ENCODE data around the gene TENT4A.
A peak's percentile ranks its signal among the peaks of the same experiment; 100 is the strongest.

Gene TENT4A

GRCh38 chr5:6705088-6705487, 8.1 kb upstream of the TENT4A start:
- peak; percentile 43 for DNase-seq (ENCODE audit: extremely low read depth, insufficient read length)
- TF ChIP-seq CTCF (IDR thresholded peaks at IDR 0.05; ENCODE audit: insufficient read depth, low read length, poor library complexity, severe bottlenecking): no peak
- no peaks in the 10 kb centered on the region for H3K36me3 ChIP-seq (ENCODE audit: control insufficient read depth, insufficient read depth, low read length)

DNA sequence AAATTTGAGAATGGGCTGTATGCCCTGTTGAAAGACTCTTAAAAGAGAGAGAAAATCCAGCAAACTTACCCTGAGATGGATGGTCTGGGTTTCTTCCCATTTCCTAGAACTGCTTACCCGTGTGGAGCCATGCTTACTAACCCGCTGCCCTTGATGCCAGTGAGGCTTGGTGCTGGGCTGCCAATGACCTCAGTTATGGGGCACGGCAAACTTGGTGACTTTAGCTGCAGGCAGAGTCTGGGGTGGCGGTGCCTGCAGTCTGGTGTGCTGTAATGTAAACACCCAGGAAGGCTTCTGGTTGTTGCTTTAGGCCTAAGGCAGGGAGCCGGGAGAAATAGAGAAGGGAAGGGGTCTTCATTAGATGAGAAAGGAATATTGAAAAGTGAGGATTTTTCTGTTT, 7.3 kb upstream of the TENT4A start:
- TF ChIP-seq CTCF (IDR thresholded peaks at IDR 0.05; ENCODE audit: insufficient read depth, low read length, poor library complexity, severe bottlenecking): no peak
- Histone ChIP-seq H3K4me3 (replicated peaks; ENCODE audit: low read depth, low read length) (no peak overlapping the region), H3K27me3 (replicated peaks; ENCODE audit: control insufficient read depth, insufficient read depth, low read length) (no peaks in the 10 kb centered on the region), H3K36me3 (ENCODE audit: control insufficient read depth, insufficient read depth, low read length) (no peaks in the 10 kb centered on the region)
- no peak for DNase-seq (ENCODE audit: extremely low read depth, insufficient read length)

More at GRCh38 chr5:6705088-6705487, 8.1 kb upstream of the TENT4A start:
- Histone ChIP-seq H3K27me3 (replicated peaks; ENCODE audit: control insufficient read depth, insufficient read depth, low read length) (no peaks in the 10 kb centered on the region), H3K4me3 (replicated peaks; ENCODE audit: low read depth, low read length) (no peak overlapping the region)

GRCh38 chr5:6707852-6708251, 5.4 kb upstream of the TENT4A start:
- Histone ChIP-seq H3K36me3 (ENCODE audit: control insufficient read depth, insufficient read depth, low read length) (no peaks in the 10 kb centered on the region), H3K27me3 (replicated peaks; ENCODE audit: control insufficient read depth, insufficient read depth, low read length) (no peaks in the 10 kb centered on the region), H3K4me3 (replicated peaks; ENCODE audit: low read depth, low read length) (no peak overlapping the region)
- no peak for TF ChIP-seq CTCF (IDR thresholded peaks at IDR 0.05; ENCODE audit: insufficient read depth, low read length, poor library complexity, severe bottlenecking)
- no peak for DNase-seq (ENCODE audit: extremely low read depth, insufficient read length)

GRCh38 chr5:6708814-6709213, 4.4 kb upstream of the TENT4A start:
- no peaks in the 10 kb centered on the region for H3K36me3 ChIP-seq (ENCODE audit: control insufficient read depth, insufficient read depth, low read length)
- peak; percentile 48 for DNase-seq (ENCODE audit: extremely low read depth, insufficient read length)
- H3K27me3 ChIP-seq (replicated peaks; ENCODE audit: control insufficient read depth, insufficient read depth, low read length): no peaks in the 10 kb centered on the region
- H3K4me3 ChIP-seq (replicated peaks; ENCODE audit: low read depth, low read length): no peak overlapping the region
- TF ChIP-seq CTCF (IDR thresholded peaks at IDR 0.05; ENCODE audit: insufficient read depth, low read length, poor library complexity, severe bottlenecking): no peak

GRCh38 chr5:6710070-6710469, 3.2 kb upstream of the TENT4A start:
- no peak for DNase-seq (ENCODE audit: extremely low read depth, insufficient read length)
- Histone ChIP-seq H3K27me3 (replicated peaks; ENCODE audit: control insufficient read depth, insufficient read depth, low read length) (no peaks in the 10 kb centered on the region), H3K4me3 (replicated peaks; ENCODE audit: low read depth, low read length) (no peak overlapping the region), H3K36me3 (ENCODE audit: control insufficient read depth, insufficient read depth, low read length) (no peaks in the 10 kb centered on the region)
- TF ChIP-seq CTCF (IDR thresholded peaks at IDR 0.05; ENCODE audit: insufficient read depth, low read length, poor library complexity, severe bottlenecking): no peak

All from GM06990 (cell line).